ENCODE measurements around the gene GOLPH3L. TPM values are rescaled to one million over a fixed set of nuclear protein-coding genes. Genes with fewer than 3 reads are reported as not detected.
A peak's percentile ranks its signal among the peaks of the same experiment; 100 is the strongest.
"Not testable (repeated sequence)": the region's sequence is repeated elsewhere in the genome, so short reads cannot be mapped to it uniquely, and the experiment has no call there.

Gene GOLPH3L
- polyA plus RNA-seq, 1 donor, result 41.4 TPM

DNA sequence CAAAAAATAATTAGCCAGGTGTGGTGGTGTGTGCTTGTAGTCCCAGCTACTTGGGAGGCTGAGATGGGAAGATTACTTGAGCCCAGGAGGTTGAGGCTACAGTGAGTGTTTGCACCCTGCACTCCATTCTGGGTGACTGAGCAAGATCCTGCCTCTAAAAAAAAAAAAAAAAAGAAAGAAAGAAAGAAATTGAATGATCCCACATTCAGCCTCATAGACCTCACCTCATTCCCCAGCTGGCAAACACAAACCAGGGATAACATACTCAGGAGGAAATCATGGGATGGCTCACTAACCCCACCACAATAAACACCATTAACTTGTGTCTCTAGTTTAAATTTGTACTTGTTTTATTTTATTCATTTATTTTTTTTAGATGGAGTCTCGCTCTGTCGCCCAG lies 76.0 kb downstream of the GOLPH3L start:
- H3K9me3 ChIP-seq (ENCODE audit: control insufficient read depth, low read depth, low read length), result no peaks in the 10 kb centered on the region
- peaks cover 60% of the 10 kb centered on the region for H3K36me3 ChIP-seq (ENCODE audit: control insufficient read depth, insufficient read depth, low read length)
- H3K27me3 ChIP-seq (ENCODE audit: control insufficient read depth, insufficient read depth, low read length), result no peaks in the 10 kb centered on the region
- H3K4me3 ChIP-seq (ENCODE audit: low read length), result no peak overlapping the region
- H3K27ac ChIP-seq (ENCODE audit: low read length), result no peak overlapping the region
- WGBS (ENCODE audit: insufficient coverage, low lambda C conversion rate), result no CpG with 5 or more reads among the region's 2 CpGs
- no peak for DNase-seq
- H3K4me1 ChIP-seq (ENCODE audit: control insufficient read depth, insufficient read depth, low read length), result no peaks in the 10 kb centered on the region

DNA sequence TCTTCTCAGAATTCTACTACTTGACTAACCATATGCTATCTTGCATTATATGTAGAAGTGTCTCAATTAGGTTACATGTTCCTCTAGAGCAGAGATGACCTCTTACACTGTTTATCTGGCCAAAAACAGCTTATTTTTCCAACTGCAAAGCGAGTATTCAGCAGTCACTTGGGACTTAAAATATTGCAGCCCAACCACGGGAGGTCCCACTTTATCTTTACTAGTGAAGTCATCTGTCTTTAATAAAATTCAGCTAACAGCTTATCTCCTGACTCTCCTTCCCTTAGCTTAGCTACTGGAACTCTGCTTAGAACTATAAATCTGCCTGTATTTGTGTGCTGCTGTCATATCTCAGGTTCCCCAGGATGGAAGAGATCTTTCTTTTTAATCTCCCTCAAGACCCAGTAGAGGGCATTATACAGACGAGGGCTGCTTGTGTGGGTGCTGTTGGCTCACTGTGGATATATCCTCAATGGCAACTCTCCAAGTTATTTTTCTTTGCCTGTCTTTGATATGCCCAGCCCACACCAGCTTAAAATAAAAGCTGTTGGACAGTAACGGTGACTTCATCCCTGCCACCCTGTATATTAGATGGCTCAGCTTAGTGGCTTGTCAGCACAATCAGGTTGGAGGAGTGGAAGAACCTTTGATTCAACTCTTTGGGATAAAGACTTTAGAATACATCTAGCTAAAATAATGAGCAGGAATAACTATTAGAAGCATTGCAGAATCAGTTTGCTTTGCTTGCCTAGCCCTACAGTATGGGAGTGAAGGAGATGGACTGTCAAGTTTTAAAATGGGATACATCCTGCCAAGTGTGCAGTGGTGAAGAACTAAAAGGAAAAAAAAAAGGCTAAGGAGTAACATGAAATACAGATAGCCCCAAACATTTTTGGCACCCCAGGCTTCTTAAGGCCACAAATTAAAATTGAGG lies 77.1 kb downstream of the GOLPH3L start:
- Histone ChIP-seq H3K27ac (ENCODE audit: low read length) (no peak overlapping the region), H3K4me1 (ENCODE audit: control insufficient read depth, insufficient read depth, low read length) (no peaks in the 10 kb centered on the region), H3K9me3 (ENCODE audit: control insufficient read depth, low read depth, low read length) (no peaks in the 10 kb centered on the region), H3K27me3 (ENCODE audit: control insufficient read depth, insufficient read depth, low read length) (no peaks in the 10 kb centered on the region), H3K4me3 (ENCODE audit: low read length) (no peak overlapping the region), H3K36me3 (ENCODE audit: control insufficient read depth, insufficient read depth, low read length) (peaks cover 53% of the 10 kb centered on the region)
- peak in 1 of 2 donors; percentile 20 for DNase-seq
- WGBS (ENCODE audit: insufficient coverage, low lambda C conversion rate), result 100% methylated on average over 1 of the region's 4 CpGs

DNA sequence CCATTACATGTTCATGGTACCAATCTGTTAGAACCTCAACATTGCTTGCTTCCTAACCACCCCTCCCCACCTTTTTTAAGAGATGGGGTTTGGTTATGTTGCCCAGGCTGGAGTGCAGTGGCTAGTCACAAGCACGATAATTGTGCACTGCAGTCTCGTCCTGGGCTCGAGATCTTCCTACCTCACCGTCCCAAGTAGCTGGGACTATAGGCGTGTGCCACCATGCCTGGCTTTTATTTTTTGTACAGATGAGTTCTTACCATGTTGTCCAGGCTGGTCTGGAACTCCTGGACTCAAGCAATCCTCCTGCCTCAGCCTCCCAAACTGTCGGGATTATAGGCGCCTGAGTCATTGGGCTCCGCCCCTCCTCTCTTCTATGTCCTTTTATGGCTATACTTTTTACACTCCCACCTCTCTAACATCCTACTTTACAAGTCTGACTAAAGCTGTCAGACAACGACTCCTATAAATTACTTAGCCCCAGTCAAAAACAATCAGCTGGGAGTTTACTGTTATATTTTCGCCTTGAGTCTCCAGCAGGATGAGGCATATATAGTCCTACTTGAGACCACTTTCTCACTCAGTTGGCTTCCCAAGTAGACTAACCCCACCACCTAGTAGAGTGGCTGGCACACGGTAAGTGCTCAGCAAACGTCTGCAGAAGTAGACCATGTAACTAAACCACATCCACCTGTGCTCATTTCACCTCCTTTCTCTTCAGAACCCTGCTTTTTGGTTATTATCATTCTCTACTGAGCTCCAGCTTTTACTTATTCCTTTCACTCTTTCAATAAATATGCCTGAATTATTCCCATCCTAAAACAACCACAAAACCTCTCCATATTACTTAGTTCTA lies 81.4 kb downstream of the GOLPH3L start:
- 83% methylated on average over 1 of the region's 12 CpGs for WGBS (ENCODE audit: insufficient coverage, low lambda C conversion rate)
- DNase-seq, result no peak
- peaks cover 21% of the 10 kb centered on the region for H3K4me1 ChIP-seq (ENCODE audit: control insufficient read depth, insufficient read depth, low read length)

DNA sequence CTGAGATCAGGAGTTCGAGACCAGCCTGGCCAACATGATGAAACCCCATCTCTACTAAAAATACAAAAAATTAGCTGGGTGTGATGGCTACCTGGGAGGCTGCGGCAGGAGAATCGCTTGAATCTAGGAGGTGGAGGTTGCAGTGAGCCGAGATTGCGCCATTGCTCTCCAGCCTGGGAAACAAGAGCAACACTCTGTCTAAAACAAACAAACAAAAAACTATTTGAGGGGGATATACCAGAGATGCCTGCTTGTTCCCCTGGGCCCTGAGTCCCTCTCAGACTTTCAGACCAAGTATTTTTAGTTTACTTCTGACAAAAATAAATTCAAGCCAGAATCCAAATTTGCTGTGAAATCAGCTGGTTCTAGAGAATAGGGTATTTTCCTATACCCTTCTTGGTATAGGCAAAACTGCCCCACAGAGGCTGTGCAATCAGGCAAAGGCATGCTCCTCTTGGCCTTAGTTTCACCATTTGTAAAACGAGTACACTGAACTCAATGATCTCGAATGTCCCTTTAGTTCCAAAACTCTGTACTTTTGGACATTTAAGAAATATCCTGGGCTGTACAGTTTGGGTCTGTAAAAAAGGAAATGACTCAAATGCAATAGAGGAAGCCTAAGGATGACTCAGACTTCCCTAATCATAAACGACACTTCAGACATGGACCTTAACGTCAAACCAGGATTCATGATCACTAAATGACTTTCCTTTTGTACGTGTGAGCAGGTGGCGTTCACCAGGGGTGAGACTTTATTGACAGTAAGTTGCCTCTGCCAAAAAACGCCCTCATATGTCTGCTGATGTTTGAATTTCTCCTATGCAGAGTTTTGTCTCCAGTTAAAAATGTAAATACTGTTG lies 83.7 kb downstream of the GOLPH3L start:
- H3K4me3 ChIP-seq (ENCODE audit: low read length), result no peak overlapping the region
- peaks cover 21% of the 10 kb centered on the region for H3K4me1 ChIP-seq (ENCODE audit: control insufficient read depth, insufficient read depth, low read length)
- peak; percentile 77 to 89 for DNase-seq
- H3K9me3 ChIP-seq (ENCODE audit: control insufficient read depth, low read depth, low read length), result no peaks in the 10 kb centered on the region
- 40% methylated on average over 2 of the region's 12 CpGs for WGBS (ENCODE audit: insufficient coverage, low lambda C conversion rate)
- H3K36me3 ChIP-seq (ENCODE audit: control insufficient read depth, insufficient read depth, low read length), result peaks cover 8% of the 10 kb centered on the region
- peak overlapping the region; percentile 77 for H3K27ac ChIP-seq (ENCODE audit: low read length)
- H3K27me3 ChIP-seq (ENCODE audit: control insufficient read depth, insufficient read depth, low read length), result no peaks in the 10 kb centered on the region

More for the DNA sequence above, 81.4 kb downstream of the GOLPH3L start:
- Histone ChIP-seq H3K36me3 (ENCODE audit: control insufficient read depth, insufficient read depth, low read length) (peaks cover 21% of the 10 kb centered on the region), H3K27me3 (ENCODE audit: control insufficient read depth, insufficient read depth, low read length) (no peaks in the 10 kb centered on the region), H3K4me3 (ENCODE audit: low read length) (no peak overlapping the region), H3K9me3 (ENCODE audit: control insufficient read depth, low read depth, low read length) (no peaks in the 10 kb centered on the region), H3K27ac (ENCODE audit: low read length) (no peak overlapping the region)

DNA sequence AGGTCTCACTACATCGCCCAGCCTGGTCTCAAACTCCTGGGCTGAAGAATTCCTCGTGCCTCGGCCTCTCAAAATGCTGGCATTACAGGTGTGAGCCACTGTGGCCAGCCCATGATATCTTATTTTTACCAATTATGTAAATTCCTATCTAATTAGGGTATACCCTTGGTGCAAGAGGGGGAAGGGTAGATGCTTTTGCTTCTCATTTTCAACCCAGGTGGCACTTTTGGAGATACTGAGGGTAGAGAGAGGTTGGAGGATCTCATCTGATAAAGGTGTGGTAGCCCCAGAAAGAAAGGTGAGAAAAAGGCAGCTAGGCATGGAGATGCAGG lies 85.0 kb downstream of the GOLPH3L start:
- peaks cover 8% of the 10 kb centered on the region for H3K36me3 ChIP-seq (ENCODE audit: control insufficient read depth, insufficient read depth, low read length)
- H3K4me1 ChIP-seq (ENCODE audit: control insufficient read depth, insufficient read depth, low read length), result peaks cover 21% of the 10 kb centered on the region
- DNase-seq, result no peak
- H3K4me3 ChIP-seq (ENCODE audit: low read length), result no peak overlapping the region
- no peaks in the 10 kb centered on the region for H3K27me3 ChIP-seq (ENCODE audit: control insufficient read depth, insufficient read depth, low read length)
- WGBS (ENCODE audit: insufficient coverage, low lambda C conversion rate), result no CpG with 5 or more reads among the region's 3 CpGs
- H3K27ac ChIP-seq (ENCODE audit: low read length), result peak overlapping the region; percentile 70
- H3K9me3 ChIP-seq (ENCODE audit: control insufficient read depth, low read depth, low read length), result no peaks in the 10 kb centered on the region

DNA sequence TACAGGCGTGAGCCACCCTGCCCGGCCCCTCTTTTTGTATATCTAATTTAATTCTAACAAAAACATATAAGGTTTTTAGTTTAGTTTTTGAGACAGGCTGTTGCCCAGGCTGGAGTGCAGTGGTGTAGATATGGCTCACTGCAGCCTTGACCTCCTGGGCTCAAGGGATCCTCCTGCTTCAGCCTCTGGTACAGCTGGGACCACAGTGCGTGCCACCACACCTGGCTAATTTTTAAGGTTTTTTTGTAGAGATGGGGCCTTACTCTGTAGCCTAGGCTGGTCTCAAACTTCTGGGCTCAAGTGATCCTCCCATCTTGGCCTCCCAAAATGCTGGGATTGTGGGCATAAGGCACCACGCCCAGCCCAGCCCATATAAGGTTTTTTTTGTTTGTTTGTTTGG lies 86.4 kb downstream of the GOLPH3L start:
- 100% methylated on average over 1 of the region's 4 CpGs for WGBS (ENCODE audit: insufficient coverage, low lambda C conversion rate)
- Histone ChIP-seq H3K9me3 (ENCODE audit: control insufficient read depth, low read depth, low read length) (no peaks in the 10 kb centered on the region), H3K4me1 (ENCODE audit: control insufficient read depth, insufficient read depth, low read length) (peaks cover 21% of the 10 kb centered on the region), H3K4me3 (ENCODE audit: low read length) (no peak overlapping the region), H3K36me3 (ENCODE audit: control insufficient read depth, insufficient read depth, low read length) (peaks cover 3% of the 10 kb centered on the region), H3K27me3 (ENCODE audit: control insufficient read depth, insufficient read depth, low read length) (no peaks in the 10 kb centered on the region), H3K27ac (ENCODE audit: low read length) (peak overlapping the region; percentile 70)
- DNase-seq, result no peak

DNA sequence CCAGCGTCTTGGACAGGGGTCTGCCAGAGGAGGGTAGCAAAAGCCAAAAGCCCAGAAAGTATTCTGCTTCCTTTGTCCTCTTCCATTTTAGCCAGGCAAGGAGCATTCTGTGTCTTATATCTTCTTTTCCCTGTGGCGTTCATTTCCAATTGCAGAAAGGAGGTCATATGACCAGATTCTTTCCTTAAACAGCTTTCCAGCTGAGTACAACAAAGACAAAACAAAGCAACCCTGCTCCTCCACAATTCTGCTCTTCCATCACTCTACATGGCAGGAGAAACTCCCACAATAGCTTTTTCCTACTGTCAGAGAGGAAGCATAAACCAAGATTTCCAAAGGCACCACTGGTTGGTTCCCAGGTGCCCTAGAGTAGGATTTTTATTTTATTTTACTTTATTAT lies 87.2 kb downstream of the GOLPH3L start:
- Histone ChIP-seq H3K4me3 (ENCODE audit: low read length) (no peak overlapping the region), H3K36me3 (ENCODE audit: control insufficient read depth, insufficient read depth, low read length) (peaks cover 2% of the 10 kb centered on the region), H3K9me3 (ENCODE audit: control insufficient read depth, low read depth, low read length) (no peaks in the 10 kb centered on the region), H3K27me3 (ENCODE audit: control insufficient read depth, insufficient read depth, low read length) (no peaks in the 10 kb centered on the region), H3K27ac (ENCODE audit: low read length) (peak overlapping the region; percentile 18), H3K4me1 (ENCODE audit: control insufficient read depth, insufficient read depth, low read length) (peaks cover 25% of the 10 kb centered on the region)
- DNase-seq, result no peak
- 40% methylated on average over 1 of the region's 2 CpGs for WGBS (ENCODE audit: insufficient coverage, low lambda C conversion rate)

DNA sequence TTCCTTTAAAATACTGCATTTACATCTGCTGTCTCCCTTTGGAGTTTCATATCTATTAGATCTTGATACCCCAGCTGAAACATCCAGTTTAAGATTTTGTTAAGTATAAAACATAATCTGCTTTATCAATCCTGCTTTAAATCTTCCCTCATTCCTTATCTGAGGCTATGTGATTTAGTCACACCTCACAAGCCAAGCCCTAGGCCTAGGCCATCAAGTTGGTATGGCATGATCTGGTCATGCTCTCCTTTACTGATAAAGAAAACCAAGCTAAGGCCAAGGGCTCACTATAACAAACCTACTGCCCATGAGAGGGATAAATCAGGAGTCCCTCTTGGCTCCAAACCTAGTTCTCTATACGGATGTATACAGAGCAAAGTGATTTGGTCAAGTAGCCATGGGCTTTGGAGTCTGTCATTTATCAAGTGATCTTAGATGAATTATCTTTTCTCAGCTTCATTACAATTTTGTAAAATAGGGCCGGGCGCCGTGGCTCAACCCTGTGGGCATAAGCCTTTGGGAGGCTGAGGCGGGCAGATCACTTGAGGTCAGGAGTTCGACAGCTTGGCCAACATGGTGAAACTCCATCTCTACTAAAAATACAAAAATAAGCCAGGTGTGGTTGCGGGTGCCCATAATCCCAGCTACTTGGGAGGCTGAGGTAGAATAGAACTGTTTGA lies 90.4 kb downstream of the GOLPH3L start:
- Histone ChIP-seq H3K4me3 (ENCODE audit: low read length) (no peak overlapping the region), H3K27ac (ENCODE audit: low read length) (no peak overlapping the region), H3K27me3 (ENCODE audit: control insufficient read depth, insufficient read depth, low read length) (no peaks in the 10 kb centered on the region), H3K36me3 (ENCODE audit: control insufficient read depth, insufficient read depth, low read length) (no peaks in the 10 kb centered on the region), H3K9me3 (ENCODE audit: control insufficient read depth, low read depth, low read length) (no peaks in the 10 kb centered on the region), H3K4me1 (ENCODE audit: control insufficient read depth, insufficient read depth, low read length) (peaks cover 17% of the 10 kb centered on the region)
- WGBS (ENCODE audit: insufficient coverage, low lambda C conversion rate), result no CpG with 5 or more reads among the region's 7 CpGs
- DNase-seq, result no peak

DNA sequence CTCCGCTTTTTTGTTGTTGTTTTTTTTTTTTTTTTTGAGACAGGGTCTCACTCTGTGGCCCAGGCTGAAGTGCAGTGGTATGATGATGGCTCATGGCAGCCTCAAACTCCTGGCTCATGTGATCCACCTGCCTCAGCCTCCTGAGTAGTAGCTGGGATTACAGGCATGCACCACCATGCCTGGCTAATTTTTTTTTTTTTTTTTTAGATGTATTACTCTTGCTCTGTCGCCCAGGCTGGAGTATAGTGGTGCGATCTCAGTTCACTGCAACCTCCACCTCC lies 91.6 kb downstream of the GOLPH3L start:
- no CpG with 5 or more reads among the region's 3 CpGs for WGBS (ENCODE audit: insufficient coverage, low lambda C conversion rate)
- DNase-seq, result not testable (repeated sequence)

DNA sequence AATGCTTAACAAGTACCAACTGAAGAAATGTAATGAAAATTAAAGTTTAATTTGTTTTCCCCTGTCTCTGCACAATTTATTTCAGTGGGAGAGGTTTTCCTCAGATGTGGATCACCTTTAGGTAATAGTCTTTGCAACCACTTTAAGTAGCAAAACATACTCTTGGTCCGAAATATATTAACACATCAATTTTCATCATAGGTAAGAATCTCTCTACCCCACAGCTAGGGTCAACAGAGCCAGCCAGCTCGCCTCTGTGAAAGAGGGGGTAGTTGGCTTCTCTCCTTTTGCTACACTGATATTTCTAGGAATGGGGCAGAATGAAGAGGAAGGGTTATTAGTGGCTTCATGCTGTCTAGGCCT lies 92.7 kb downstream of the GOLPH3L start:
- peaks cover 2% of the 10 kb centered on the region for H3K36me3 ChIP-seq (ENCODE audit: control insufficient read depth, insufficient read depth, low read length)
- H3K4me3 ChIP-seq (ENCODE audit: low read length), result no peak overlapping the region
- no peaks in the 10 kb centered on the region for H3K9me3 ChIP-seq (ENCODE audit: control insufficient read depth, low read depth, low read length)
- peak overlapping the region; percentile 57 for H3K27ac ChIP-seq (ENCODE audit: low read length)
- no peaks in the 10 kb centered on the region for H3K27me3 ChIP-seq (ENCODE audit: control insufficient read depth, insufficient read depth, low read length)
- WGBS (ENCODE audit: insufficient coverage, low lambda C conversion rate), result no CpG with 5 or more reads among the region's 2 CpGs
- peaks cover 12% of the 10 kb centered on the region for H3K4me1 ChIP-seq (ENCODE audit: control insufficient read depth, insufficient read depth, low read length)
- no peak for DNase-seq

More for the DNA sequence above, 91.6 kb downstream of the GOLPH3L start:
- H3K4me1 ChIP-seq (ENCODE audit: control insufficient read depth, insufficient read depth, low read length), result peaks cover 12% of the 10 kb centered on the region
- H3K4me3 ChIP-seq (ENCODE audit: low read length); H3K9me3 ChIP-seq (ENCODE audit: control insufficient read depth, low read depth, low read length); H3K27me3 ChIP-seq (ENCODE audit: control insufficient read depth, insufficient read depth, low read length); H3K27ac ChIP-seq (ENCODE audit: low read length); H3K36me3 ChIP-seq (ENCODE audit: control insufficient read depth, insufficient read depth, low read length): not testable (repeated sequence)

All from large intestine (tissue), 3 donors.